COR-L47 (cell line): ENCODE data around the gene LRRC45.
"Not testable (repeated sequence)": the region's sequence is repeated elsewhere in the genome, so short reads cannot be mapped to it uniquely, and the experiment has no call there.

Source experiments
- DNase-seq: peaks from one replicate; lab custom pipeline; 2025; lab: John Stamatoyannopoulos, UW

Gene LRRC45

DNA sequence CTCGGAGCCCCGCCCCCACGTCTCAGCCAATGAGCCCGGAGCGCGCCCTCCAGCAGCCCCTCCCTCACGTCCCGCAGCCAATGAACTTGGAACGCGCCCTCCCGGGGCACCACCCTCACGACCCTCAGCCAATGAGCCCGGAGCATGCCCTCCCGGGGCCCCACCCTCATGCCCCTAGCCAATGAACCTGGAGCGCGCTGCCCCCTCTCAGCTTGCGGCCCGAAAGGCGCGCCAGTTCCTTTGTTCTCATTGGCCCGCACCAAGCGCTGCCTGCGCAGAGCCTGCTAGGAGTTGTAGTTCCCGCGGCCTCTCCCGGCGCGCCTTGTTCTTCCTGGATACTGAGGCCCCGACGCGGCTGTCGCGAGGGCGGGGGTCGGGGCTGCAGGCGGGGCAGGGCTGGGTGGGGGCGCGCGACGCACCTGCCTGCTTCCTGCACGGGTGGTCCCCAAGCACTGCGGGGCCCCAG is at the start of gene LRRC45:
TSS of gene LRRC45 (plus strand) at position 325 of the 466 bp plus-strand sequence. CDS start 339 bp downstream, outside the sequence.
- DNase-seq: peak; percentile 100

DNA sequence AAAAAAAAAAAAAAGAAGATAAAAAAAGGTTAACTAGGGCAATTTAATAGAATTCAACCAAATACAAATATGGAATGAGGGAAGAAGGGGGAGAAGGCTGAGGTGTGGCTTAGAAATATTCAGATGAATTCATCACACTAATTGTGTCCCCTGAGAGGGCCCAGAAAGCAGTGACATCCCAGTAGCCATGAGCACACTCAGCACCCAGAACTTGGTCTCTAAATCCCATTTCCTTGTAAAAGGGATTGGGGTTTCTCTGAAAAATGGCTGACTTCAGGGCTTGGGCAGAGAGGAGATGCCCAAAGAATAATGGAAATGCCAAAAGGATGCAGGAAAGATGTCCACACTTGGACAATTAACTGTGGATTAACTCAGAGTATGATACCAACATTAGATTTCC is 49.7 kb upstream of the LRRC45 start:
- DNase-seq: no peak

GRCh38 chr17:81976332-81977210 is 46.5 kb upstream of the LRRC45 start:
- DNase-seq: peak; percentile 76

DNA sequence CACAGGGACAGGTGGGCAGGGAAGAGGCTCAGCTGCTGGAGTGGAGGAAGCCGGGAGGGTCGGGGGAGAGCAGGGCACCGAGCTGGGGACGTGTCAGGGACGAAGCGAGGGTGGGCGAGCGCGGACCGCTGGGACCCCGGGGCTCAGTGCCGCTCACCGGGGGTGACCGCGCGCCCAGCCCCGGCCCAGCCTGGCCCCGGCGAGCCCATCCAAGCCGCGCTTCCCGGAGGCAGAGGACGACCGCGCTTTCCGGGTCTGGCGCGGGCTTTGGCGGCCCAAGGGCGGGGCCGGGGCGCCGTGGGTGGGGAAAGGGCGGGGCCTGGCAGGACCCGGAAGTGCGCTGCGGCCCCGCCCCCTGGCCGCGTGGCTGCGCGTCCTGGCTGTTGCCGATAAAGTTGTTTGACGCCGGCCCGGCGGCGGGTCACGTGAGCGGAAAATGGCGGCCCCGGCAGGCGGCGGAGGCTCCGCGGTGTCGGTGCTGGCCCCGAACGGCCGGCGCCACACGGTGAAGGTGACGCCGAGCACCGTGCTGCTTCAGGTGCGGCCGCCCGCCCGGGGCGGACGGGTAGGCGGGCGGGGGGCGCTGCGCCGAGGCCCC is 45.8 kb upstream of the LRRC45 start, which contains the start of gene ASPSCR1:
TSS of gene ASPSCR1 (plus strand) at position 419 of the 598 bp plus-strand sequence. CDS start at position 437, 18 bp downstream.
- peak; percentile 89 for DNase-seq

DNA sequence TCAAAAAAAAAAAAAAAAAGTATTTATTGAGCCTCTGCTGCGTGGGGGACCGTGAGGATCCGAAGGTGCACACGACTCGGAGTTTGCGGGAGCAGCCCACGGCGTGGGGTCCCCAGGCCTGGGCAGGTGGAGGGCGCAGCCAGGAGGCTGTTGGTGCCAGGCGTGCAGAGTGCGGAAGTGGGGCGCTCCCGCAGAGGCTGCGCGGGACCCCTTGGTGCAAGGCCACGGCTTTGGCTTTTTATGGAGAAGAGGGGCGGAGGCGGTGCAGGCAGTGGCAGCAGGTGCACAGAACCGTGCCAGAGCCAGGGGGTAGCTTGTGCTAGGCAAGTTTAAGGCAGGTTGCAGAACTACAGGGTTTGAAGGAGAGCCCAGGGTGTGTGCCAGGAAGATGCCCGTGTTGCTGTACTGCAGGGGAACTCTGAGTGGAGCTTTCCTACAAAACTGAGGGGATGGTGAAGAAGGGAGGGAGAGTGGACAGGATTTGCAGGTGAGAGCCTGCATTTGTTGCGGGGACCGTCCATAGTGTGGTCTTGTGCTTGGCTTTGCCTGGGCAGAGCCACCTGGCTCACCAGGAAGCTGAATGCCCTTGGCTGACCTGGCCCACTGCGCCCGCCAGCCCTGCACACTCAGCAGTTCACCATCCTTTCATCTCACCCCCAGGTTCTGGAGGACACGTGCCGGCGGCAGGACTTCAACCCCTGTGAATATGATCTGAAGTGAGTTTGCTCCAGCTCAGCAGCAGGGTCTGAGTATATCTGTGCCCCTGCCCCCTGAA is 44.4 kb upstream of the LRRC45 start:
- no peak for DNase-seq

DNA sequence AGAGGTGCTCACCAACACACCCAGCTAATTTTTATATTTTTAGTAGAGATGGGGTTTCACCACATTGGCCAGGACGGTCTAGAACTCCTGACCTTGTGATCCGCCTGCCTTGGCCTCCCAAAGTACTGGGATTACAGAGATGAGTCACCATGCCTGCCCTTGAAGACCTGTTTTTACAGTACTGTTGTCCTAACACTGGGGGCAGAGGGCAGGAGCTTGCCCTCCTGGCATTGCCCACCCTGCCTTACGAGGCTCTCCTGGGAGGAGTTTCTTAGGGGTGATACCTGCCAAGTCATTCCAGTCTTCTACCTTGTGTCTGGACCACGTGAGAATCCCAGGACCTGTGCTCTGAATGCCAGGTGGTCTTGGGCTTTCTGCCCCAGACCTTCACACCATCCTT is 43.0 kb upstream of the LRRC45 start:
- DNase-seq: no peak

DNA sequence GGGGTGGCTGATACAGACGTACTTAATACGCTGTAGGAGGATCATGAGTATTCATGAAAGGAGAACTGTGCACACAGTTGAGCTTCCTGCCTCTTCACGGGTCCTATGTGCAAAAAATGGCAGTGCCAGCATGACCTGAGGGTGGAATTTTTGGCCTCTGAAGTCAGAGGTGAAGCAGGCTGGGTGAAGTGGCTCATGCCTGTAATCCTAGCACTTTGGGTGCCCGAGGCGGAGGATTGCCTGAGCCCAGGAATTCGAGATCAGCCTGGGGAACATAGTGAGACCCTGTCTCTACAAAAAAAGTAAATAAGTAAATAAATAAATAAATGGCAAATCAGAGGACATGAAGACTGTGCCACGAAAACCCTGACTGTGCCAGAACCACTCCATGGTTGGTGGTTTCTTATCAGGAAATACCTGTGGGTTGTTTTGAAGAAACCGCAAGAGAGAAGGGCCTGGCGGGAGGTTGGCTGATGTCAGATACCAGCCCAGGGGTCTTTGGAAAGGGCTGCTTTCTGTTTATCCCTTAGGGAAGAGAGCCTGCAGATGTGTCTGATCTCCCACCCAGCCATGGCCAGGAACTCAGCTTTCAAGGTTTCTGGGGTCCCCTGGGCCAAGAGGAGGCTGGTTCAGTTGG is 42.3 kb upstream of the LRRC45 start:
- DNase-seq: no peak

DNA sequence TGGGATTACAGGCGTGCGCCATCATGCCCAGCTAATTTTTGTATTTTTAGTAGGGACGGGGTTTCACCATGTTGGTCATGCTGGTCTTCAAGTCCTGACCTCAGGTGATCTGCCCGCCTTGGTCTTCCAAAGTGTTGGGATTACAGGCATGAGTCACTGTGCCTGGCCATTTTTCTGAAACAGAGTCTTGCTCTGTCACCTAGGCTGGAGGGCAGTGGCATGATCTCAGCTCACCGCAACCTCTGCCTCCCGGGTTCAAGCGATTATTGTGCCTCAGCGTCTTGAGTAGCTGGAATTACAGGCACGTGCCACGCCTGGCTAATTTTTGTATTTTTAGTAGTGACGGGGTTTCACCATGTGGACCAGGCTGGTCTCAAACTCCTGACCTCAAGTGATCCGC is 41.6 kb upstream of the LRRC45 start:
- not testable (repeated sequence) for DNase-seq

DNA sequence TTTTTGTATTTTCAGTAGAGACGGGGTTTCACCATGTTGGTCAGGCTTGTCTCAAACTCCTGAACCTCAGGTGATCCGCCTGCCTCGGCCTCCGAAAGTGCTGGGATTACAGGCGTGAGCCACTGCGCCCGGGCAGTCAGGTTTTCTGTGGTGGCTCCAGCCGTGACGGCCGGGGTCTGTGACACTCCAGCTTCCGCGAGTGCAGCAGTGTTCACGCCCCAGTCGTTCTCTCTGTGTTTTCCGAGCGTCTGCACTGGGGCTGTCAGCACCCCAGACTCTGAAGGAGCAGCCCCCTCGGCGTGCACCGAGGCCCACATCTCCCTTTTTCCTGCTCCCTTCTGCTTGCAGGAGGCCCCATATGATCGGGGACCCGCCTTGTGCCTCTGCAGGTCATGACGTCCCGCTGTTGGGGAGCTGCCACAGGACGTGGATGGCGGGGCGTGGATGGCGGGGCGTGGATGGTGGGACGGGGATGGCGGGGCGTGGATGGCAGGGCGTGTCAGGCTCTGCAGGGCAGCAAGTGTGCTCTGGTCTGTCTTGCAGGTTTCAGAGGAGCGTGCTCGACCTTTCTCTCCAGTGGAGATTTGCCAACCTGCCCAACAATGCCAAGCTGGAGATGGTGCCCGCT is 40.0 kb upstream of the LRRC45 start:
- DNase-seq: no peak

DNA sequence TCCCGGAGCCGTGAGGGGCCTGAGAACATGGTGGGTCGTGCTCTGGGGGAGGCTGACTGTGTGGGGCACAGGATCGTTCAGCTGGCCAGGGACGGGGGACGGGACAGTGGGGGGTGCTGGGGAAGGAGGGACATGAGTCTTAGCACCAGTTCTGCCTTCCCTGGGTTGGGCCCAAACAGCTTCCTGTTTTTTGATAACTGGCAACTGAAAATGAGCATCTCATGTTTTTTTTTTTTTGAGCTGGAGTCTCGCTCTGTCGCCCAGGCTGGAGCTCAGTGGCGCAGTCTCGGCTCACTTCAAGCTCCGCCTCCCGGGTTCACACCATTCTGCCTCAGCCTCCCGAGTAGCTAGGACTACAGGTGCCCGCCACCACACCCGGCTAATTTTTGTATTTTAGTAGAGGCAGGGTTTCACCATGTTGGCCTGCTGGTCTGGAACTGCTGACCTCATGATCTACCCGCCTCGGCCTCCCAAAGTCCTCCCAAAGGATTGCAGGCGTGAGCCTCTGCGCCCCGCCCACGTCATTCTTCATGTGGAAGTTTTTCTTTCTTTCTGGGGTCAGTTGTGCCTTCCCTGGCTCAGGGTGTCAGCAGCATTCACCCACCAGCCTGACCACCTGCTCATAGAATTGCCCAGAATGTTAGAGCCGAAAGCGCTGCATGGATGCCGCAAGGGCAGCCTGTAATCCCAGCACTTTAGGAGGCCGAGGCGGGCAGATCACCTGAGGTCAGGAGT is 39.3 kb upstream of the LRRC45 start:
- no peak for DNase-seq

GRCh38 chr17:81984773-81985410 is 38.2 kb upstream of the LRRC45 start:
- no peak for DNase-seq

- DNase-seq: no peak
Measured at GRCh38 chr17:81986606-81987005, 36.5 kb upstream of the LRRC45 start.

GRCh38 chr17:81987161-81987770 is 35.8 kb upstream of the LRRC45 start:
- DNase-seq: no peak

DNA sequence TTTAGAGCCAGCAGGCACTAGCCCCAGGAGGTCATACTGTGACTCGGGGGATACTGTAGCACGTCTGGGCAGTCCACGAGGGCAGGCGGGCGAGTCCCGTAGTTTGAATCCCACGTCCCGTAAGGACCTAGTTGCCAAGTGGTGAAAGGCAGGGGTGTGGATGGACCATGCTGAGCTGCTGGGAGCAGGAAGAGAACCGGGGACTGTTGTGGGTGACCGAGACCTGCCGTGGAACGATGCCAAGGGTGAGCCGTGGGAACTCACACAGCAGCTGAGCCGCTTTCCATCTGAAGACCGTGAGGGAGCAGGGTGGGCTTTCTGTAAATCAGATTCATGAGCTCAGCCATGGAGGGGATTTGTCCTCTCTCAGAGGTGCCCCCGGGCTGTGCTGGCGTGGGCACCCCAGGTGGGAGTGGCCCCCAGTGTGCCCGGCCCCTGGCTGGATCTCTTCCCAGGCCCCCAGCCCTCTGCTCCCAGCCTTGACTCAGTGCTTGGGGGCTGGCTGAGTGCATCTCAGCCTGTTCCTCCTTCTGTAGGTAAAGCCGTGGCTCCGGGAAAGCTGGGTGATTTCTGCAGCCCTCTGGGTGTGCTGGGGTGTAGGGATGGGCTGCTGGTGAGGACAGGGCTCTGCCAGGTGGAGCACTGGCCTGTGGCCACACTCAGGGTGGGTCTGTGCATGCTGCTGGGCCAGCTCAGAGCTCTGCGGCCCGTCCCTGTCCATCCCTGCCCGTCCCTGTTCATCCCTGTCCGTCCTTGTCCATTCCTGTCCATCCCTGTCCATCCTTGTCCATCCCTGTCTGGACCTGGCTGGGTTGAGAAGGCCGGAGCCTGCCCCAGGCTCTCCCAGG is 32.0 kb upstream of the LRRC45 start:
- DNase-seq: no peak

DNA sequence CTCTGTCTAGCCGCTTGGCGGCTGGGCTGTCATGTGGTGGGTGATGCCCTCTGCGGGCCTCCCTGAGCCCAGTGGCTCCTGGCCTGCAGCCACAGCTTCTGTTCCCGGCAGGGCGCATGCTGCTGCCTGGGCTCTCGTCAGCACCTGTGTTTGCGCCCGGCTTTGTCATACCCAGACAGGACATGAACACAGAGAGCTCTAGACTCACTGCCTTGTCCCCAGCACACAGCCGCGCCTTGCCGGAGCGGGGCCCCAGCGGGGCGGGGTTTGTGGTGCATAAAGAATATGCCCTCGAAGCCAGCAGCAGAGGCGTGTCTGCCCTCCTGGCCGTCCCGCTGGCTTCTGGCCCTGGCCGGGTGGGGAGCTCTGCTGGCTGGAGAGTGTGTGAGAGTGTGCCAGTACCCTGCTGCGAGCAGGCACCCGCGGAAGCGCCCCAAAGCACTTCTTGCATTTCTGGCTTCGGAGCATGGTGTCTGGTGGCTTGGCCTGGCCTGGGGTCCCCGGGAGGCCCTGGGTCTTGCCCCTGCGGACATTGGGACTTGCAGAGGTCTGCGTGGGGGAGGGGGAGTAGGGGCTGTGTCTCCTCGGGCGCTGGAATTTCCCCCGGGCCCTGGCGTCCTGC is 31.3 kb upstream of the LRRC45 start:
- no peak for DNase-seq

- DNase-seq: no peak
Measured at GRCh38 chr17:81992306-81993102, 30.6 kb upstream of the LRRC45 start.

GRCh38 chr17:81993729-81994592 is 29.1 kb upstream of the LRRC45 start:
- DNase-seq: no peak
